HL-60 (cell line): ENCODE data around the gene NEK2.

Experiments
- DNase-seq, 2 experiments: peaks; one replicate each; pipeline ENCODE4 v3.0.0-alpha.2; 2010 to 2020; ENCODE audit warnings: low read depth in 1 of 2, low spot score in 1 of 2
- H3K27ac ChIP-seq: fragments of 250-450 bp; sonication (Bioruptor Pico); replicated peaks from 2 replicates; pipeline ENCODE4 v1.5.1; 2020; ENCODE audit warnings: mild to moderate bottlenecking, moderate library complexity
- H3K27me3 ChIP-seq: fragments of 250-450 bp; sonication (Bioruptor Pico); 2 replicates; pipeline ENCODE4 v1.5.1; 2021; ENCODE audit warnings: mild to moderate bottlenecking, moderate library complexity; ENCODE audit not compliant: insufficient read depth, poor library complexity, severe bottlenecking
- H3K4me3 ChIP-seq: replicated peaks from 2 replicates; pipeline ENCODE4 v1.5.1; 2011; ENCODE audit warnings: mild to moderate bottlenecking, control low read depth, low read length; ENCODE audit not compliant: insufficient read depth
- GABPA ChIP-seq: IDR thresholded peaks from 2 replicates; pipeline ENCODE4 v1.6.1; 2012; ENCODE audit warnings: low read depth
- POLR2AphosphoS5 ChIP-seq: IDR thresholded peaks from 2 replicates; pipeline ENCODE4 v1.6.1; 2012; ENCODE audit warnings: low read depth
- SPI1 ChIP-seq: IDR thresholded peaks from 2 replicates; pipeline ENCODE4 v1.6.1; 2012; ENCODE audit warnings: low read depth, mild to moderate bottlenecking, borderline replicate concordance
- TF ChIP-seq, protein P1 (sequence below): IDR thresholded peaks from 2 replicates; pipeline ENCODE4 v1.6.1; 2012; ENCODE audit warnings: low read depth; ENCODE audit not compliant: insufficient replicate concordance
- TF ChIP-seq, protein P2 (sequence below): IDR thresholded peaks from one replicate; pipeline ENCODE4 v1.5.1; 2011; ENCODE audit warnings: low read length, control low read depth, inconsistent platforms; ENCODE audit not compliant: insufficient read depth

The NEK2 gene

DNA sequence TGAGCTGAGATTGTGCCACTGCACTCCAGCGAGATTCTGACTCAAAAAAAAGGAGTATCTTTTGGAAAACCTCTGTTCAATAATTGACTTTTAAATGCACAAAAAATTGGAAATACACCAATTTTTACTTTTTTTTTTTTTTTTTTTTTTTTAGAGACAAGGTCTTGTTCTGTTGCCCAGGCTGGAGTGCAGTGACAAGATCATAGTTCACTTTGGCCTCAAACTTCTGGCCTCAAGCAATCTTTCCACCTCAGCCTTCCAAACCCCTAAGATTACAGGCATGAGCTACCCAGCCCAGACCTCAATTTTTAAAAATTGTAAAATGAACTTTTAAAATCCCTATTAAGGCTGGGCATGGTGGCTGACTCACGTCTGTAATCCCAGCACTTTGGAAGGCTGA lies 30.8 kb downstream of the NEK2 start:
- TF ChIP-seq, protein P1, sequence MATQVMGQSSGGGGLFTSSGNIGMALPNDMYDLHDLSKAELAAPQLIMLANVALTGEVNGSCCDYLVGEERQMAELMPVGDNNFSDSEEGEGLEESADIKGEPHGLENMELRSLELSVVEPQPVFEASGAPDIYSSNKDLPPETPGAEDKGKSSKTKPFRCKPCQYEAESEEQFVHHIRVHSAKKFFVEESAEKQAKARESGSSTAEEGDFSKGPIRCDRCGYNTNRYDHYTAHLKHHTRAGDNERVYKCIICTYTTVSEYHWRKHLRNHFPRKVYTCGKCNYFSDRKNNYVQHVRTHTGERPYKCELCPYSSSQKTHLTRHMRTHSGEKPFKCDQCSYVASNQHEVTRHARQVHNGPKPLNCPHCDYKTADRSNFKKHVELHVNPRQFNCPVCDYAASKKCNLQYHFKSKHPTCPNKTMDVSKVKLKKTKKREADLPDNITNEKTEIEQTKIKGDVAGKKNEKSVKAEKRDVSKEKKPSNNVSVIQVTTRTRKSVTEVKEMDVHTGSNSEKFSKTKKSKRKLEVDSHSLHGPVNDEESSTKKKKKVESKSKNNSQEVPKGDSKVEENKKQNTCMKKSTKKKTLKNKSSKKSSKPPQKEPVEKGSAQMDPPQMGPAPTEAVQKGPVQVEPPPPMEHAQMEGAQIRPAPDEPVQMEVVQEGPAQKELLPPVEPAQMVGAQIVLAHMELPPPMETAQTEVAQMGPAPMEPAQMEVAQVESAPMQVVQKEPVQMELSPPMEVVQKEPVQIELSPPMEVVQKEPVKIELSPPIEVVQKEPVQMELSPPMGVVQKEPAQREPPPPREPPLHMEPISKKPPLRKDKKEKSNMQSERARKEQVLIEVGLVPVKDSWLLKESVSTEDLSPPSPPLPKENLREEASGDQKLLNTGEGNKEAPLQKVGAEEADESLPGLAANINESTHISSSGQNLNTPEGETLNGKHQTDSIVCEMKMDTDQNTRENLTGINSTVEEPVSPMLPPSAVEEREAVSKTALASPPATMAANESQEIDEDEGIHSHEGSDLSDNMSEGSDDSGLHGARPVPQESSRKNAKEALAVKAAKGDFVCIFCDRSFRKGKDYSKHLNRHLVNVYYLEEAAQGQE: no peak
- TF ChIP-seq GABPA (no peak), POLR2AphosphoS5 (no peak), SPI1 (no peak)
- TF ChIP-seq, protein P2, sequence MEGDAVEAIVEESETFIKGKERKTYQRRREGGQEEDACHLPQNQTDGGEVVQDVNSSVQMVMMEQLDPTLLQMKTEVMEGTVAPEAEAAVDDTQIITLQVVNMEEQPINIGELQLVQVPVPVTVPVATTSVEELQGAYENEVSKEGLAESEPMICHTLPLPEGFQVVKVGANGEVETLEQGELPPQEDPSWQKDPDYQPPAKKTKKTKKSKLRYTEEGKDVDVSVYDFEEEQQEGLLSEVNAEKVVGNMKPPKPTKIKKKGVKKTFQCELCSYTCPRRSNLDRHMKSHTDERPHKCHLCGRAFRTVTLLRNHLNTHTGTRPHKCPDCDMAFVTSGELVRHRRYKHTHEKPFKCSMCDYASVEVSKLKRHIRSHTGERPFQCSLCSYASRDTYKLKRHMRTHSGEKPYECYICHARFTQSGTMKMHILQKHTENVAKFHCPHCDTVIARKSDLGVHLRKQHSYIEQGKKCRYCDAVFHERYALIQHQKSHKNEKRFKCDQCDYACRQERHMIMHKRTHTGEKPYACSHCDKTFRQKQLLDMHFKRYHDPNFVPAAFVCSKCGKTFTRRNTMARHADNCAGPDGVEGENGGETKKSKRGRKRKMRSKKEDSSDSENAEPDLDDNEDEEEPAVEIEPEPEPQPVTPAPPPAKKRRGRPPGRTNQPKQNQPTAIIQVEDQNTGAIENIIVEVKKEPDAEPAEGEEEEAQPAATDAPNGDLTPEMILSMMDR: no peak
- Histone ChIP-seq H3K27me3 (no peaks in the 10 kb centered on the region), H3K27ac (no peak overlapping the region), H3K4me3 (no peak overlapping the region)
- no peak for DNase-seq

DNA sequence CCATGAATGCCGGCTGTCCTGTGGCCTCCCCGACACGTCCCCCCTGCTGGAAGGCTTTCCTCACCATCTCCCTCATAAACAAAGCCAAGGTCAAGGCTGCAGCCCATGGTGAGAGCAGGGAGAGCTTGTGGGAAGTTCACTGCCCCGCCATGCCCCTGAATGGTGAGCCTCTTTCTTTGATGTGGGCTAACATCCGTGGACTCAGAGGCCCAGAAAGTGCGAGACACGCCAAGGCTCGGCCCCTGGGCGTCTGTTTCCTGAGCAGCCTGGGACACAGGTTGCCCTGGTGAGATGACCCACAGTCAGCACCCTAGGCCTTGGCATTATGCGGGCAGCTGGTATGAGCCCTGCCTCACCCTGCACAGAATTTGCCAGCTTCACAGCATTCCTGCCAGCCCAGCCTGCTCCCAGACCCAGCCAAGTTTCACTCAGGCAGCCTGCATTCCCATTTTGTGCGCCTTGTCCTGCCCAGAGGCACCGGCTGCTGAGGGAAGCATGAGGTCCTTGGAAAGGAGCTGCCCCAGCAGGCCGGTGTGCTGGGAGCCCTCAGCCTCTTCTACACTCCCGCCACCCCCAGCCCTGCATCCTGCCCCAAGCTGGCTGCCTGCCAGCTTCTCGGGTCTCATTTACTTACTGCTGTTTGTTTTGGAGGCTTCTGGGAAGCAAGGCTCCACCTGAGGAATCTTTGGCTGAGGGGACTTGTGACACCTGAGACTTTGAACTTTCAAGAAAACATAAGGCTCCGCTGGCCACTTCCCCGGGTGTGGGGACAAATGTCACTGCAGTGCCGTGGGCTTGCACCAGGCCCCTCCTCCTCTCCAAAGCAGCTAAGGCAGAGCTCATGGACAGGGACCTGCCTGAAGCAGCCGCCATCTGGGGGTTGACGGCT lies 31.9 kb downstream of the NEK2 start:
- Histone ChIP-seq H3K27ac (no peak overlapping the region), H3K27me3 (no peaks in the 10 kb centered on the region), H3K4me3 (no peak overlapping the region)
- TF ChIP-seq GABPA (no peak), POLR2AphosphoS5 (no peak), SPI1 (no peak)
- TF ChIP-seq, protein P2: no peak
- TF ChIP-seq, protein P1: no peak
- DNase-seq: no peak

DNA sequence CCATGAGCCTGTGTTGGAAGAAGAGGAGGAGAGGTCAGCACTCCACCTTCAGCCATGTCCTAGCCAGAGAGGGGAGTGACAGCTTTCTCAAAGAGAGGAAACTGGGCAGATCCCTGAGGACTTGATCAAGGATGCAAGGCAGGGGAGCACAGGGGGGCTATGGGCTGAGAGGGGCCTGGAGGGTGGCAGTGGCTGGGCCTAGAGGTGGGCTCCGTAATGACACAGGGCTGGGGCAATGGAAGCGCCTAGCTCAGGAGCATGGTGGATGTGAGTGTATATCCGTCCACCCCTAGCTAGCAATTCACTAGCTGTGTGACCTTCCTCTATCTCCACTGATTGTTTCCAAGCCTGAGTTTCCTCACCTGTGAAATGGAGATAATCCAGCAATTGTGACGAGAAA lies 32.6 kb downstream of the NEK2 start:
- Histone ChIP-seq H3K4me3 (no peak overlapping the region), H3K27me3 (no peaks in the 10 kb centered on the region), H3K27ac (no peak overlapping the region)
- TF ChIP-seq, protein P2: no peak
- TF ChIP-seq SPI1 (no peak), GABPA (no peak), POLR2AphosphoS5 (no peak)
- TF ChIP-seq, protein P1: no peak
- DNase-seq: no peak
